Fibroblast of lung (primary cell): Measurements from ENCODE around the gene SCAF8. TPM values are rescaled to one million over a fixed set of nuclear protein-coding genes. Genes with fewer than 3 reads are reported as not detected.

Experiments used
- DNase-seq, 2 donors: peaks; one replicate each; pipeline versions ENCODE4 v3.0.0 to v3.0.0-alpha.2; 2010; ENCODE audit warnings: low read depth in 2 of 2
- H2AFZ ChIP-seq: 2 replicates; pipeline ENCODE4 v1.5.1; 2012; ENCODE audit warnings: low read length, control low read depth, inconsistent platforms
- H3K27ac ChIP-seq: 2 replicates; pipeline ENCODE4 v1.5.1; 2011; ENCODE audit warnings: low read length, control low read depth; ENCODE audit not compliant: insufficient read depth
- H3K27me3 ChIP-seq: 2 replicates; pipeline ENCODE4 v1.5.1; 2011; ENCODE audit warnings: mild to moderate bottlenecking, low read length; ENCODE audit not compliant: control insufficient read depth, insufficient read depth
- H3K36me3 ChIP-seq: 2 replicates; pipeline ENCODE4 v1.5.1; 2011; ENCODE audit warnings: low read length; ENCODE audit not compliant: control insufficient read depth, insufficient read depth
- H3K4me1 ChIP-seq: 2 replicates; pipeline ENCODE4 v1.5.1; 2011; ENCODE audit warnings: low read length; ENCODE audit not compliant: control insufficient read depth, insufficient read depth; ENCODE audit errors: extremely low read depth
- H3K4me2 ChIP-seq: 2 replicates; pipeline ENCODE4 v1.5.1; 2011; ENCODE audit warnings: low read length, control low read depth; ENCODE audit not compliant: insufficient read depth; ENCODE audit errors: extremely low read depth
- H3K4me3 ChIP-seq, 4 experiments: fragments of 200-600 bp in 1 of 4; sonication (generic) in 1 of 4; replicated peaks in 1 of 4; 2 replicates each; pipeline ENCODE4 v1.5.1; 2011 to 2016; ENCODE audit warnings: low read length in 4 of 4, low read depth in 3 of 4, mild to moderate bottlenecking in 3 of 4, control low read depth in 2 of 4, inconsistent platforms in 1 of 4, mixed read lengths in 1 of 4; ENCODE audit not compliant: insufficient read depth in 1 of 4; ENCODE audit errors: control extremely low read depth in 1 of 4
- H3K79me2 ChIP-seq: 2 replicates; pipeline ENCODE4 v1.5.1; 2012; ENCODE audit warnings: mild to moderate bottlenecking, low read length, inconsistent platforms; ENCODE audit not compliant: control insufficient read depth, insufficient read depth
- H3K9ac ChIP-seq: 2 replicates; pipeline ENCODE4 v1.5.1; 2011; ENCODE audit warnings: mild to moderate bottlenecking, low read length, control low read depth; ENCODE audit not compliant: insufficient read depth
- H3K9me3 ChIP-seq: 2 replicates; pipeline ENCODE4 v1.5.1; 2012; ENCODE audit warnings: low read depth, low read length; ENCODE audit not compliant: control insufficient read depth, insufficient read depth
- H4K20me1 ChIP-seq: 2 replicates; pipeline ENCODE4 v1.5.1; 2011; ENCODE audit warnings: low read length; ENCODE audit not compliant: control insufficient read depth, insufficient read depth; ENCODE audit errors: extremely low read depth
- CTCF ChIP-seq, 2 donors: IDR thresholded peaks in 1 of 2; conservative IDR thresholded peaks in 1 of 2; 1 replicate in 1 of 2; 2 replicates in 1 of 2; pipeline ENCODE4 v1.5.1; 2011 to 2012; ENCODE audit warnings: low read length in 2 of 2, control low read depth in 1 of 2, inconsistent platforms in 1 of 2, low read depth in 1 of 2, mild to moderate bottlenecking in 1 of 2
- EZH2 ChIP-seq: IDR thresholded peaks from 2 replicates; pipeline ENCODE4 v1.5.1; 2012; ENCODE audit warnings: low read length, control low read depth, mild to moderate bottlenecking; ENCODE audit errors: missing control alignments
- polyA plus RNA-seq, 2 donors: library from polyadenylated mRNA; depleted of rRNA in 1 of 2; stranded (reverse) in 1 of 2; unstranded in 1 of 2; fragments of >200 nt; gene quantifications; 2 replicates each; pipeline ENCODE4 v1.2.1, GENCODE V29; 2011 to 2012; ENCODE audit warnings: missing spikeins in 1 of 2
- total RNA-seq: library from RNA; depleted of rRNA; stranded (reverse); fragments of >200 nt; gene quantifications from 2 replicates; pipeline ENCODE4 v1.2.1, GENCODE V29; 2014

Gene SCAF8
- total and polyA plus RNA-seq, 2 donors (not counting 1 experiment from before 2014, with no cell fraction given) = 28.5 to 30.9 TPM

- H3K79me2 ChIP-seq = peaks cover 2% of the 10 kb centered on the region
- no peaks in the 10 kb centered on the region for H3K36me3 ChIP-seq
- no peak for DNase-seq
- H3K27ac ChIP-seq = no peak overlapping the region
- H3K4me2 ChIP-seq = no peak overlapping the region
- H3K9me3 ChIP-seq = no peaks in the 10 kb centered on the region
- no peaks in the 10 kb centered on the region for H3K4me1 ChIP-seq
- H4K20me1 ChIP-seq = no peaks in the 10 kb centered on the region
- no peaks in the 10 kb centered on the region for H3K27me3 ChIP-seq
- H2AFZ ChIP-seq = no peak overlapping the region
- no peak overlapping the region for H3K4me3 ChIP-seq
- no peak for TF ChIP-seq EZH2
- TF ChIP-seq CTCF (conservative IDR thresholded peaks at IDR 0.05 in 1 of 2, IDR thresholded peaks at IDR 0.05 in 1 of 2; ENCODE audit: low read depth in 1 of 2, low read length in 2 of 2) = no peak
- H3K9ac ChIP-seq = no peak overlapping the region
These were observed 96.8 kb downstream of the SCAF8 start for GRCh38 chr6:154829970-154830369.

GRCh38 chr6:154830771-154831170 lies 97.6 kb downstream of the SCAF8 start:
- H3K4me2 ChIP-seq = no peak overlapping the region
- peaks cover 2% of the 10 kb centered on the region for H3K79me2 ChIP-seq
- no peaks in the 10 kb centered on the region for H4K20me1 ChIP-seq
- H3K9me3 ChIP-seq = no peaks in the 10 kb centered on the region
- H3K4me1 ChIP-seq = no peaks in the 10 kb centered on the region
- no peaks in the 10 kb centered on the region for H3K27me3 ChIP-seq
- H3K4me3 ChIP-seq = no peak overlapping the region
- no peak overlapping the region for H3K27ac ChIP-seq
- DNase-seq = no peak
- no peak for TF ChIP-seq EZH2
- TF ChIP-seq CTCF (conservative IDR thresholded peaks at IDR 0.05 in 1 of 2, IDR thresholded peaks at IDR 0.05 in 1 of 2; ENCODE audit: low read depth in 1 of 2, low read length in 2 of 2) = no peak
- no peaks in the 10 kb centered on the region for H3K36me3 ChIP-seq
- no peak overlapping the region for H2AFZ ChIP-seq
- no peak overlapping the region for H3K9ac ChIP-seq

GRCh38 chr6:154835307-154835706 lies 102.1 kb downstream of the SCAF8 start:
- Histone ChIP-seq H2AFZ (no peak overlapping the region), H3K4me1 (no peaks in the 10 kb centered on the region), H3K9me3 (no peaks in the 10 kb centered on the region), H3K79me2 (peaks cover 14% of the 10 kb centered on the region), H3K27me3 (no peaks in the 10 kb centered on the region), H3K4me2 (no peak overlapping the region), H3K9ac (no peak overlapping the region), H3K27ac (no peak overlapping the region), H3K36me3 (no peaks in the 10 kb centered on the region), H3K4me3 (no peak overlapping the region), H4K20me1 (no peaks in the 10 kb centered on the region)
- DNase-seq = no peak
- TF ChIP-seq EZH2 = no peak
- TF ChIP-seq CTCF (conservative IDR thresholded peaks at IDR 0.05 in 1 of 2, IDR thresholded peaks at IDR 0.05 in 1 of 2; ENCODE audit: low read depth in 1 of 2, low read length in 2 of 2) = no peak
